ENCODE results near the gene BTBD9.

BTBD9 gene

GRCh38 chr6:38221251-38221650 lies 418.5 kb downstream of the BTBD9 start:
- no peak for DNase-seq

- no peak for DNase-seq
These were observed 419.5 kb downstream of the BTBD9 start for GRCh38 chr6:38220069-38220723.

- DNase-seq = no peak
These were observed 421.5 kb downstream of the BTBD9 start for GRCh38 chr6:38218235-38218634.

GRCh38 chr6:38216451-38216850 lies 423.3 kb downstream of the BTBD9 start:
- no peak for DNase-seq

GRCh38 chr6:38215651-38216311 lies 423.9 kb downstream of the BTBD9 start:
- no peak for DNase-seq

- DNase-seq = peak; percentile 21
These were observed 424.5 kb downstream of the BTBD9 start for GRCh38 chr6:38215225-38215624.

- DNase-seq = no peak
These were observed 425.6 kb downstream of the BTBD9 start for GRCh38 chr6:38214159-38214558.

- DNase-seq = no peak
These were observed 426.5 kb downstream of the BTBD9 start for GRCh38 chr6:38213251-38213658.

- peak; percentile 80 for DNase-seq
These were observed 427.1 kb downstream of the BTBD9 start for GRCh38 chr6:38212579-38212978.

GRCh38 chr6:38212116-38212515 lies 427.6 kb downstream of the BTBD9 start:
- DNase-seq = no peak

- DNase-seq = no peak
These were observed 430.1 kb downstream of the BTBD9 start for GRCh38 chr6:38209371-38210260.

GRCh38 chr6:38208028-38208427 lies 431.7 kb downstream of the BTBD9 start:
- DNase-seq = no peak

- no peak for DNase-seq
These were observed 432.4 kb downstream of the BTBD9 start for GRCh38 chr6:38207375-38207774.

- no peak for DNase-seq
These were observed 441.5 kb downstream of the BTBD9 start for GRCh38 chr6:38198219-38198618.

GRCh38 chr6:38195113-38195635 lies 444.6 kb downstream of the BTBD9 start:
- DNase-seq = no peak

GRCh38 chr6:38194589-38194988 lies 445.1 kb downstream of the BTBD9 start:
- no peak for DNase-seq

GRCh38 chr6:38194282-38194572 lies 445.5 kb downstream of the BTBD9 start:
- no peak for DNase-seq

GRCh38 chr6:38193481-38194281 lies 446.0 kb downstream of the BTBD9 start:
- DNase-seq = no peak

GRCh38 chr6:38193051-38193450 lies 446.7 kb downstream of the BTBD9 start:
- DNase-seq = no peak

GRCh38 chr6:38192487-38192886 lies 447.2 kb downstream of the BTBD9 start:
- DNase-seq = no peak

- no peak for DNase-seq
These were observed 447.7 kb downstream of the BTBD9 start for GRCh38 chr6:38192011-38192410.

GRCh38 chr6:38191418-38191817 lies 448.3 kb downstream of the BTBD9 start:
- no peak for DNase-seq
